ENCODE data around the gene NXPH2.
"Not testable (repeated sequence)": the region's sequence is repeated elsewhere in the genome, so short reads cannot be mapped to it uniquely, and the experiment has no call there.

NXPH2 gene

GRCh38 chr2:138654146-138654545 lies 126.0 kb downstream of the NXPH2 start:
- no peak for TF ChIP-seq CTCF (IDR thresholded peaks at IDR 0.05; ENCODE audit: low read depth, low read length, missing control alignments)
- H3K4me3 ChIP-seq (replicated peaks; ENCODE audit: low read depth, low read length): no peak overlapping the region
- no peak for DNase-seq (ENCODE audit: extremely low read depth, low read depth)

GRCh38 chr2:138652378-138652777 lies 127.8 kb downstream of the NXPH2 start:
- H3K4me3 ChIP-seq (replicated peaks; ENCODE audit: low read depth, low read length): no peak overlapping the region
- TF ChIP-seq CTCF (IDR thresholded peaks at IDR 0.05; ENCODE audit: low read depth, low read length, missing control alignments): no peak
- DNase-seq (ENCODE audit: extremely low read depth, low read depth): no peak

- no peak overlapping the region for H3K4me3 ChIP-seq (replicated peaks; ENCODE audit: low read depth, low read length)
- no peak for DNase-seq (ENCODE audit: extremely low read depth, low read depth)
- no peak for TF ChIP-seq CTCF (IDR thresholded peaks at IDR 0.05; ENCODE audit: low read depth, low read length, missing control alignments)
Measured at GRCh38 chr2:138649571-138649970, 130.6 kb downstream of the NXPH2 start.

GRCh38 chr2:138648606-138649005 lies 131.6 kb downstream of the NXPH2 start:
- no peak overlapping the region for H3K4me3 ChIP-seq (replicated peaks; ENCODE audit: low read depth, low read length)
- DNase-seq (ENCODE audit: extremely low read depth, low read depth): no peak
- no peak for TF ChIP-seq CTCF (IDR thresholded peaks at IDR 0.05; ENCODE audit: low read depth, low read length, missing control alignments)

GRCh38 chr2:138644776-138645175 lies 135.4 kb downstream of the NXPH2 start:
- not testable (repeated sequence) for DNase-seq (ENCODE audit: extremely low read depth, low read depth); H3K4me3 ChIP-seq (replicated peaks; ENCODE audit: low read depth, low read length)

- H3K4me3 ChIP-seq (replicated peaks; ENCODE audit: low read depth, low read length): no peak overlapping the region
- DNase-seq (ENCODE audit: extremely low read depth, low read depth): no peak
- TF ChIP-seq CTCF (IDR thresholded peaks at IDR 0.05; ENCODE audit: low read depth, low read length, missing control alignments): no peak
Measured at GRCh38 chr2:138640921-138641676, 139.1 kb downstream of the NXPH2 start.

- TF ChIP-seq CTCF (IDR thresholded peaks at IDR 0.05; ENCODE audit: low read depth, low read length, missing control alignments): no peak
- DNase-seq (ENCODE audit: extremely low read depth, low read depth): no peak
- H3K4me3 ChIP-seq (replicated peaks; ENCODE audit: low read depth, low read length): no peak overlapping the region
Measured at GRCh38 chr2:138637686-138638085, 142.5 kb downstream of the NXPH2 start.
